GM12892 (cell line): Measurements from ENCODE around the gene PAPSS2.
"Not testable (repeated sequence)": the region's sequence is repeated elsewhere in the genome, so short reads cannot be mapped to it uniquely, and the experiment has no call there.

Experiments used
- POLR2AphosphoS5 ChIP-seq: IDR thresholded peaks from 2 replicates; pipeline ENCODE4 v1.6.1; 2011; ENCODE audit warnings: low read depth, low read length, control low read depth
- TAF1 ChIP-seq: IDR thresholded peaks from 2 replicates; pipeline ENCODE4 v1.6.1; 2011; ENCODE audit warnings: low read depth, mild to moderate bottlenecking, control low read depth, low read length, borderline replicate concordance

- TF ChIP-seq TAF1, POLR2AphosphoS5: not testable (repeated sequence)
Observed at GRCh38 chr10:87621440-87621839, 38.2 kb upstream of the PAPSS2 start.
